ENCODE results near the gene ADGRB2. TPM values are rescaled to one million over a fixed set of nuclear protein-coding genes. Genes with fewer than 3 reads are reported as not detected.

ADGRB2 gene
- total RNA-seq, 1 donor, result 7.9 TPM

DNA sequence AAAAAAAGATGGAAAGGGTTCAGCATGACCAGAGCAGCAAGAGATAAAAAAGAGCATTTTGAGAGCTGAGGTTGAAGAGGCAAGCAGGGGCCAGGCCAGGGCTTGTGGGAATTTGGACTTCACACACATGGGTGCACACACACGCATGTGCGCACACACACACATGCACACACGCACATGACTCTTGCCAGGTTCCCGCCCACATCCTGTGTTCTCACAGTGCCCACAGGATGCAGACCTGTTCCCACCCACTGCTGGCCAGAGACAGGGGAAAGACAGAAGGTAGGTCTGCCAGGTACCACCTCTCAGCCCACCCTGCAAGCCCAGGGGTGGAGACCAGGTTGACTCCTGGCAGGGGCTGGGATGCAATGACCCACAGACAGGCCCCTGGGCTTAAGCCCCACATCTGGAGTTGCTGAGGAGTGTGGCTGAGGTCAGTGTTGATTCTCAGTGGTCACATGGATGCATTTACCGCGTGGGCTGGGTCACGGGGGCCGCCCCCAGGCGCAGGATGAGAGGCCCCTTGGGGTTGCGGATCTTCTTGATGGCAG lies 64.7 kb downstream of the ADGRB2 start:
- TF ChIP-seq, protein P1, sequence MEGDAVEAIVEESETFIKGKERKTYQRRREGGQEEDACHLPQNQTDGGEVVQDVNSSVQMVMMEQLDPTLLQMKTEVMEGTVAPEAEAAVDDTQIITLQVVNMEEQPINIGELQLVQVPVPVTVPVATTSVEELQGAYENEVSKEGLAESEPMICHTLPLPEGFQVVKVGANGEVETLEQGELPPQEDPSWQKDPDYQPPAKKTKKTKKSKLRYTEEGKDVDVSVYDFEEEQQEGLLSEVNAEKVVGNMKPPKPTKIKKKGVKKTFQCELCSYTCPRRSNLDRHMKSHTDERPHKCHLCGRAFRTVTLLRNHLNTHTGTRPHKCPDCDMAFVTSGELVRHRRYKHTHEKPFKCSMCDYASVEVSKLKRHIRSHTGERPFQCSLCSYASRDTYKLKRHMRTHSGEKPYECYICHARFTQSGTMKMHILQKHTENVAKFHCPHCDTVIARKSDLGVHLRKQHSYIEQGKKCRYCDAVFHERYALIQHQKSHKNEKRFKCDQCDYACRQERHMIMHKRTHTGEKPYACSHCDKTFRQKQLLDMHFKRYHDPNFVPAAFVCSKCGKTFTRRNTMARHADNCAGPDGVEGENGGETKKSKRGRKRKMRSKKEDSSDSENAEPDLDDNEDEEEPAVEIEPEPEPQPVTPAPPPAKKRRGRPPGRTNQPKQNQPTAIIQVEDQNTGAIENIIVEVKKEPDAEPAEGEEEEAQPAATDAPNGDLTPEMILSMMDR (IDR thresholded peaks at IDR 0.05; ENCODE audit: insufficient read depth, low read length), result no peak
- DNase-seq (ENCODE audit: low read depth), result no peak
- no peak overlapping the region for H3K4me3 ChIP-seq (ENCODE audit: low read depth, low read length)

DNA sequence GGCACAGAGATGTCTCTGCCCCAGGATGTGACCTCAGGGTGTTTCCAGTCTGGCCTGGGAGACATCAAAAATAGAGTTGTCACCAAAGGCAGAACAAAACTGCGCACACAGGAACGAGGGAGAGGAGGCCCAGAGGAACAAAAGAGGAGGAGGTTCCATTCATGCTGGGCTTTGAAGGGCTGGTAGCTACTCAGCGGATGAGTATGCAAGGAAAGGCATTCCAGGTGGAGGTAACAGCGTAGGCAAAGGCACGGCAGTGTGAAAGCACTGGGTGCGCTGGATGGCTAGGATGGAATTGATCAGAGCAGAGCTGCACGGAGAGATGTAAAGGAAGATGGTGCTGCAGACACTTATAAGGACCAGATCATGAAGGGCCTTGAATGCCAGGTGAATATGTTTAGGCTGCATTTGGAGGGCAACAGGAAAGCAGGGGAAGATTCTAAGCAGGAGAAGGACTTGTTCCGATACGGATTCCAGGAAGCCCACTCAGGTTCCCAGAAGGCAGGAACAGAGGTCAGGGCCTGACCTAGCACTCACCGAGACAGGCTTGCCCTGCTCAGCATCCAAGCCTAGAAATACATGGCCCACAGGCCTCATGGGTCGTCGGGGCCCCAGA lies 66.7 kb downstream of the ADGRB2 start:
- TF ChIP-seq, protein P1 (IDR thresholded peaks at IDR 0.05; ENCODE audit: insufficient read depth, low read length), result no peak
- DNase-seq (ENCODE audit: low read depth), result no peak
- no peak overlapping the region for H3K4me3 ChIP-seq (ENCODE audit: low read depth, low read length)

DNA sequence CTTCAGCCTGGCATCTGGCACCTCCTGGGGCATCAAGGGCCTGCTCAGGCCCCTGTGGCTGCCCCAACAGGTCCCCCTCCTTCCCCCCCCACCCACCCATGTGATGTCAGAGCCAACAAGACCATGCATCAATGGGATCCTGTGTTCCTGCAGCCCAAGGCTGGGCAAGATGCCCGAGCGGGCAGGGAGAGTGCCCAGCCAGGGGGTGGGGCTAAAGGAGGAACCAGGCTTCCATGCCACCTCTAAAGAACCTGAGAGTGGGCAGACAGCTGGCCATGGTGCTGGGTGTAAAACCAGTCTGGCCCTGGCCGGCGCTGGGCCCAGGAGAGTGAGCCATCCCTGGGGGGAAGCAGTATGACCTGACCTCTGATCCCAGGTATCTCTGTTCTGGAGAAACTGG lies 67.9 kb downstream of the ADGRB2 start:
- H3K4me3 ChIP-seq (ENCODE audit: low read depth, low read length), result no peak overlapping the region
- DNase-seq (ENCODE audit: low read depth), result no peak
- TF ChIP-seq, protein P1 (IDR thresholded peaks at IDR 0.05; ENCODE audit: insufficient read depth, low read length), result no peak

DNA sequence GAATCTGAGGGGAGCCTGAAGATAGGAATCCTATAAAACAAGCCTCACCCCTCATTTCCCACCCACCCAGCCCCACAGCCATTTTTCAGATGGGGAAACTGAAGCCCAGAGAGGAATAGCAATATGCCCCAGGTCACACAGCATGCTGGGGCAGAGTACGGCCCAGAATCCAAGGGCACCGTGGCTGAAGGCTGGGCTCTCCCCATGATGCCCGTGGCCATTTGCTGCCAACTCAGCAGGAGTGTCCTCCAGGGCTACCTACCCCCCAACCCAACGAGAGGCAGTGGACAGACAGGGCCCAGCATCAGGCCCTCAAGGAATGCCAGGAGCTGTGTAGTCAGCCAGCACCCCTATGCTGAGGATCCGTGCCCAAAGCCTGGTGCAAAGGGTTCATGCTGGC lies 68.8 kb downstream of the ADGRB2 start:
- TF ChIP-seq, protein P1 (IDR thresholded peaks at IDR 0.05; ENCODE audit: insufficient read depth, low read length), result no peak
- no peak for DNase-seq (ENCODE audit: low read depth)
- H3K4me3 ChIP-seq (ENCODE audit: low read depth, low read length), result no peak overlapping the region

DNA sequence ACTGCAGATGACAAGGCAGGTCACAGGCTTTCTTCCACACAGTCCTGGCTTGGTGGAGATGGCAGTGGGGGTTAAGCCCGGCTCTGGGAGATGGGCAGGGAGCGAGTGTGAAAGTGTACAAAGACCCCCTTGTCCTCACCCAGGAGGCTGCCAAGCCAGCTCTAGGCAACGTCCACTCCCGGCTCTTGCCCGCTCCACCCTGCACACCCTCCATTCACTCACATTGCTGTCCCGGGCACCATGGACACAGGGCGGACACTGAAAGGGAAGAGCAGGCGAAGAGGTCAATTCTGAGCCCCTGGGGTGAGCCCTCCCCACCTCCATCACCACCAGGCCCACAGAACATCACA lies 69.2 kb downstream of the ADGRB2 start:
- no peak for DNase-seq (ENCODE audit: low read depth)
- TF ChIP-seq, protein P1 (IDR thresholded peaks at IDR 0.05; ENCODE audit: insufficient read depth, low read length), result no peak
- no peak overlapping the region for H3K4me3 ChIP-seq (ENCODE audit: low read depth, low read length)

DNA sequence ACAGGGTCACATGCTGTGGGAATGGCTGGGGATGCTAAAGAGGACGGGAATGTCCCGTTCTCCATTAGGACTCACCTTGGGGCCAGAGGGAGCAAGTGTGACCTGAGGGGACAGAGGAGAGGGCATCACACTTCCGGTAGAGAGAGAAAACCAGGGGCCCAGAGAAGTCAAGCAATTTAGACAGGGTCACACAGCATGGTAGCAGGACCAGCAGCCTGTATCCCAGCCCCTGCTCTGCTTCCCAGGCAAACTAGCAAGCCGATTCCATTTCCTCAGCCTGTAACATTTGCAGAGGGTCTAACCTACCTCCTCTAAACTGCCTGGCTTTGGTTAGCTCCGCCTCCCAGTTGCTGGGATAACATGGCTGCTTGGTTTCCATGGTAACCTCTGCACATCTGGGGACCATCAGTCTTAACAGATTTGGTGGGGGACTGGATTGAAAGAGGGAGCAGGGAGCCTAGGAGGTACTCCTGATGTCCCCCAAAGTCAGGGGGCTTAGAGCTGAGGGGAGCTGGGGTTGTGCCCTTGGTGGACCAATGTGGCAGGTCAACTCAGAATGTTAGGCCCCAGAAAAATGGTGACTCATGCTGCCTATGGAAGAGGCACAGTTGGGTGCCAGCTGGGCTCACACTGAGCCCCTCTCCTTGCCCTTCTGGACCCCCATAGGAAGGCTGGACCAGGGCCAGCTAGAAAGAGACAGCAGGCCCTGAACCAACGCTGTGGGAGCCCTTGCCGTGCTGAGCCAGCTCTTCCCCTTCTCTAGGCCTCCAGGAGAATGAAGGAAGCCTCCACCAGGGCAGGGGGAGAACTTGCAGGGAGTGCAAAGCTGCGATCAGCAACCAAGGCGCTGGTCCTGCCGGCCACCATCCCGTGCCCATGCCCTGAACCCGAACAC lies 69.8 kb downstream of the ADGRB2 start:
- DNase-seq (ENCODE audit: low read depth), result no peak
- no peak overlapping the region for H3K4me3 ChIP-seq (ENCODE audit: low read depth, low read length)
- TF ChIP-seq, protein P1 (IDR thresholded peaks at IDR 0.05; ENCODE audit: insufficient read depth, low read length), result no peak
